ENCODE results near the gene CX3CL1.

Gene CX3CL1

GRCh38 chr16:57345021-57345420 is 27.3 kb upstream of the CX3CL1 start:
- no peak for TF ChIP-seq TCF4 (CRISPR knock-in tag; IDR thresholded peaks at IDR 0.05; ENCODE audit: borderline replicate concordance)
- no peak for TF ChIP-seq ESRRG (CRISPR knock-in tag; IDR thresholded peaks at IDR 0.05)
- no peak for TF ChIP-seq POU6F1 (CRISPR knock-in tag; IDR thresholded peaks at IDR 0.05; ENCODE audit: borderline replicate concordance, low read depth)
- no peak for TF ChIP-seq OSR1 (CRISPR knock-in tag; IDR thresholded peaks at IDR 0.05)
- TF ChIP-seq, protein P1, sequence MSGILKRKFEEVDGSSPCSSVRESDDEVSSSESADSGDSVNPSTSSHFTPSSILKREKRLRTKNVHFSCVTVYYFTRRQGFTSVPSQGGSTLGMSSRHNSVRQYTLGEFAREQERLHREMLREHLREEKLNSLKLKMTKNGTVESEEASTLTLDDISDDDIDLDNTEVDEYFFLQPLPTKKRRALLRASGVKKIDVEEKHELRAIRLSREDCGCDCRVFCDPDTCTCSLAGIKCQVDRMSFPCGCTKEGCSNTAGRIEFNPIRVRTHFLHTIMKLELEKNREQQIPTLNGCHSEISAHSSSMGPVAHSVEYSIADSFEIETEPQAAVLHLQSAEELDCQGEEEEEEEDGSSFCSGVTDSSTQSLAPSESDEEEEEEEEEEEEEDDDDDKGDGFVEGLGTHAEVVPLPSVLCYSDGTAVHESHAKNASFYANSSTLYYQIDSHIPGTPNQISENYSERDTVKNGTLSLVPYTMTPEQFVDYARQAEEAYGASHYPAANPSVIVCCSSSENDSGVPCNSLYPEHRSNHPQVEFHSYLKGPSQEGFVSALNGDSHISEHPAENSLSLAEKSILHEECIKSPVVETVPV (CRISPR knock-in tag; IDR thresholded peaks at IDR 0.05): no peak
- no peak for TF ChIP-seq GLIS3 (CRISPR knock-in tag; IDR thresholded peaks at IDR 0.05)
- TF ChIP-seq TSHZ2 (CRISPR knock-in tag; IDR thresholded peaks at IDR 0.05): no peak
- TF ChIP-seq, protein P2, sequence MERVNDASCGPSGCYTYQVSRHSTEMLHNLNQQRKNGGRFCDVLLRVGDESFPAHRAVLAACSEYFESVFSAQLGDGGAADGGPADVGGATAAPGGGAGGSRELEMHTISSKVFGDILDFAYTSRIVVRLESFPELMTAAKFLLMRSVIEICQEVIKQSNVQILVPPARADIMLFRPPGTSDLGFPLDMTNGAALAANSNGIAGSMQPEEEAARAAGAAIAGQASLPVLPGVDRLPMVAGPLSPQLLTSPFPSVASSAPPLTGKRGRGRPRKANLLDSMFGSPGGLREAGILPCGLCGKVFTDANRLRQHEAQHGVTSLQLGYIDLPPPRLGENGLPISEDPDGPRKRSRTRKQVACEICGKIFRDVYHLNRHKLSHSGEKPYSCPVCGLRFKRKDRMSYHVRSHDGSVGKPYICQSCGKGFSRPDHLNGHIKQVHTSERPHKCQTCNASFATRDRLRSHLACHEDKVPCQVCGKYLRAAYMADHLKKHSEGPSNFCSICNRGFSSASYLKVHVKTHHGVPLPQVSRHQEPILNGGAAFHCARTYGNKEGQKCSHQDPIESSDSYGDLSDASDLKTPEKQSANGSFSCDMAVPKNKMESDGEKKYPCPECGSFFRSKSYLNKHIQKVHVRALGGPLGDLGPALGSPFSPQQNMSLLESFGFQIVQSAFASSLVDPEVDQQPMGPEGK (CRISPR knock-in tag; IDR thresholded peaks at IDR 0.05; ENCODE audit: borderline replicate concordance): no peak
- TF ChIP-seq ZNF565 (CRISPR knock-in tag; conservative IDR thresholded peaks at IDR 0.05; ENCODE audit: low read depth): no peak
- TF ChIP-seq ZC3H10 (CRISPR knock-in tag; IDR thresholded peaks at IDR 0.05): no peak
- no peak for TF ChIP-seq SNAI2 (CRISPR knock-in tag; IDR thresholded peaks at IDR 0.05)
- no peak for TF ChIP-seq ZNF8 (CRISPR knock-in tag; IDR thresholded peaks at IDR 0.05)
- TF ChIP-seq ISL1 (CRISPR knock-in tag; IDR thresholded peaks at IDR 0.05): no peak
- TF ChIP-seq ZNF70 (CRISPR knock-in tag; IDR thresholded peaks at IDR 0.05): no peak
- no peak for TF ChIP-seq CREB5 (CRISPR knock-in tag; IDR thresholded peaks at IDR 0.05; ENCODE audit: low read depth)
- no peak for ATAC-seq

- no peak for ATAC-seq
- no peak for TF ChIP-seq TCF4 (CRISPR knock-in tag; IDR thresholded peaks at IDR 0.05; ENCODE audit: borderline replicate concordance)
- no peak for TF ChIP-seq BACH2 (CRISPR knock-in tag; IDR thresholded peaks at IDR 0.05; ENCODE audit: borderline replicate concordance)
- no peak for TF ChIP-seq CREB5 (CRISPR knock-in tag; IDR thresholded peaks at IDR 0.05; ENCODE audit: low read depth)
- TF ChIP-seq, protein P2 (CRISPR knock-in tag; IDR thresholded peaks at IDR 0.05; ENCODE audit: borderline replicate concordance): no peak
- TF ChIP-seq OSR1 (CRISPR knock-in tag; IDR thresholded peaks at IDR 0.05): no peak
- TF ChIP-seq ZNF565 (CRISPR knock-in tag; conservative IDR thresholded peaks at IDR 0.05; ENCODE audit: low read depth): no peak
- no peak for TF ChIP-seq ZNF8 (CRISPR knock-in tag; IDR thresholded peaks at IDR 0.05)
- TF ChIP-seq, protein P1 (CRISPR knock-in tag; IDR thresholded peaks at IDR 0.05): no peak
- TF ChIP-seq TOX (CRISPR knock-in tag; IDR thresholded peaks at IDR 0.05; ENCODE audit: borderline replicate concordance): no peak
- TF ChIP-seq ZFP3 (CRISPR knock-in tag; IDR thresholded peaks at IDR 0.05): no peak
- no peak for TF ChIP-seq CSDC2 (CRISPR knock-in tag; IDR thresholded peaks at IDR 0.05)
- TF ChIP-seq TSHZ2 (CRISPR knock-in tag; IDR thresholded peaks at IDR 0.05): no peak
- no peak for TF ChIP-seq ARNTL (CRISPR knock-in tag; IDR thresholded peaks at IDR 0.05; ENCODE audit: borderline replicate concordance, low read depth)
- no peak for TF ChIP-seq PPARA (CRISPR knock-in tag; IDR thresholded peaks at IDR 0.05; ENCODE audit: borderline replicate concordance)
These were observed 26.6 kb upstream of the CX3CL1 start for GRCh38 chr16:57345666-57346204.

All from SK-N-SH treated with all-trans-retinoic acid at 6 μM for 48 hours (cell line).